ENCODE results near the gene IFITM1.
"Not testable (repeated sequence)": the region's sequence is repeated elsewhere in the genome, so short reads cannot be mapped to it uniquely, and the experiment has no call there.

IFITM1 gene

DNA sequence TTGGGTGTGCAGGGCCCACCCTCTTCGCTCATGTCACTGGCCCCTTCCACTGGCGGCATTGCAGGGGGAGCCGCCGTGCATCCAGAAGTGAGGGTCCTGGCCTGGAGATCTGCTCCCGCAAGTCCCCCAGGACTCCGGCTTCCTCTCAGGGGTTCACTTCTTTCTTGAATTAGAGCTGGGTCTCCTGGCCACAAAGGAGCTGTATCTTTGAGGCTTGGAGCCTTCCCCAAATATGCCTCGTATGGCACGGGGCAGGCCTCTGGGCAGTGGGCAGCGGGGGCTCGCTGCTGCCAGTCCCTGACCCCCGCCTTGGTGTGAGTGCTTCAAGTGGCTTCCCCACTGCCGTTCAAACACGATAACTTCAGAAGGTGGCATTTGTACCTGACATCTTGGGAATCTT, 14.2 kb downstream of the IFITM1 start:
- DNase-seq: no peak

DNA sequence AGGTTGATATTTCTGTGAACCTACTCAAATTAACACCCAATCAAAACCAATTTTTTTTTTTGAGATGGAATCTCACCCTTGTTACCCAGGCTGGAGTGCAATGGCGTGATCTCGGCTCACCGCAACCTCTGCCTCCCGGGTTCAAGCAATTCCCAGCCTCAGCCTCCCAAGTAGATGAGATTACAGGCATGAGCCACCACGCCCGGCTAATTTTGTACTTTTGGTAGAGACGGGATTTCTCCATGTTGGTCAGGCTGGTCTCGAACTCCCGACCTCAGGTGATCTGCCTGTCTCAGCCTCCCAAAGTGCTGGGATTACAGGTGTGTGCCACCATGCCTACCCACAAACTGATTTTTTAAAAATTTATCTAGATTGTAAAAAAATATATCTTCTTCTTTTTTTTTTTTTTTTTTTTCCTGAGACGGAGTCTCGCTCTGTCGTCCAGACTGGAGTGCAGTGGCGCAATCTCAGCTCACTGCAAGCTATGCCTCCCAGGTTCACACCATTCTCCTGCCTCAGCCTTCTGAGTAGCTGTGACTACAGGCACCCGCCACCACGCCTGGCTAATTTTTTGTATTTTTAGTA, 14.8 kb downstream of the IFITM1 start:
- not testable (repeated sequence) for DNase-seq

DNA sequence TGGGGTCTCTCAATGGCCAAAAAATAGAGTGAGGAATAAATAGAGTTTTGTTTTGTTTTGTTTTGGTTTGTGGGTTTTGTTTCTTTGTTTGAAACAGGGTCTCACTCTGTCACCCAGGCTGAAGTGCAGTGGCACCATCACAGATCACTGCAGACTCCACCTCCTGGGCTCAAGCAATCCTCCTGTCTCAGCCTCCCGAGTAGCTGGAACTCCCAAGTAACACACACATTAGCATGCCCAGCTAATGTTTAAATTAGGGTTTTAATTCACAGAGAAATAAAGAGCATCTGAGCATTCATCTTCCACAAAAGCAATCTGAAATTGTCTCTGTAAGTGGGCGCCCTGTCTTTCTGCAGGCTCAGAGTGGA, 16.0 kb downstream of the IFITM1 start:
- DNase-seq: no peak

DNA sequence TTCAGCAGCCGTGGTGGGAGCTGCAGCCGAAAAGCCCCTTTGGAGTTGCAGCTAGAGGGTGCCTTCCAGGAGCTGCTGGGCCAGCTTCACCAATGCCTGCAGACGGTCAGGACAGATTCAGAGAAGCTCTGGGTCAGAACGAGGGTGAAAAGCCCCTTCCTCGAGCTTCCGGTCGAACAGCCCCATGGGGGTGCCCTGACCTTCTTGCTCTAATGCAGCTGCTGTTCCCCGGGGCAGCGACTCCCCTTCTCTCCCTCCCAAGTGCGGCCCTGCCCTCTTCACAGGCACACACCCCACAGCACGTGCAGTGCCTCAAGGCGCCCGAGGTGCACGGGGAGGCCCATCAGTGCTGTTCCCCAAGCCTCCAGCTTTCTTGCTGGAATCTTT, 16.5 kb downstream of the IFITM1 start:
- DNase-seq: no peak

GRCh38 chr11:330694-331357, 17.0 kb downstream of the IFITM1 start:
- DNase-seq: no peak

DNA sequence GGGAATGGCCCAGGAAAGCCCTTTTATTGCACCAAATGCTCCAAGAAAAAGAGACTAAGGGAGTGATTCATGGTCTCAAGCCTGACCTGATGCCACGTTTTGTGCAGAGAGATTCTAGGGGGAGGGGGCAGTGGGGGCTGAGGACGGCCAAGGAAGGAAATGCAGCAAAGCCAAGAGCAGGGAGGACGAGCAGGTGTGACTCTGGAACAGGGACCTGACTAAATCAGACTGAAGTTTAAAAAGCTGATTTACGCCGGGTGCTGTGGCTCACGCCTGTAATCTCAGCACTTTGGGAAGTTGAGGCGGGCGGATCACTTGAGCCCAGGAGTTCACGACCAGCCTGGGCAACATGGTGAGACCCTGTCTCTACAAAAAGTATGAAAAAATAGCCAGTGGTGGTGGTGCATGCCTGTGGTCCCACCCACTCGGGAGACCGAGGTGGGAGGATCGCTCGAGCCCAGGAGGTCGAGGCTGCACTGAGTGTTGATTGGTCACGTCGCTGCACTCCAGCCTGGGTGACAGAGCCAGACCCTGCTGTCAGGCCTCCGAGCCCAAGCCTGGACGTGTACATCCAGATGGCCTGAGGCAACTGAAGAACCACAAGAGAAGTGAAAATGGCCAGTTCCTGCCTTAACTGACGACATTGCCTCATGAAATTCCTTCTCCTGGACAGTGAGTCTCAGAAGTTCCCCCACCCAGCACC, 17.7 kb downstream of the IFITM1 start:
- no peak for DNase-seq

DNA sequence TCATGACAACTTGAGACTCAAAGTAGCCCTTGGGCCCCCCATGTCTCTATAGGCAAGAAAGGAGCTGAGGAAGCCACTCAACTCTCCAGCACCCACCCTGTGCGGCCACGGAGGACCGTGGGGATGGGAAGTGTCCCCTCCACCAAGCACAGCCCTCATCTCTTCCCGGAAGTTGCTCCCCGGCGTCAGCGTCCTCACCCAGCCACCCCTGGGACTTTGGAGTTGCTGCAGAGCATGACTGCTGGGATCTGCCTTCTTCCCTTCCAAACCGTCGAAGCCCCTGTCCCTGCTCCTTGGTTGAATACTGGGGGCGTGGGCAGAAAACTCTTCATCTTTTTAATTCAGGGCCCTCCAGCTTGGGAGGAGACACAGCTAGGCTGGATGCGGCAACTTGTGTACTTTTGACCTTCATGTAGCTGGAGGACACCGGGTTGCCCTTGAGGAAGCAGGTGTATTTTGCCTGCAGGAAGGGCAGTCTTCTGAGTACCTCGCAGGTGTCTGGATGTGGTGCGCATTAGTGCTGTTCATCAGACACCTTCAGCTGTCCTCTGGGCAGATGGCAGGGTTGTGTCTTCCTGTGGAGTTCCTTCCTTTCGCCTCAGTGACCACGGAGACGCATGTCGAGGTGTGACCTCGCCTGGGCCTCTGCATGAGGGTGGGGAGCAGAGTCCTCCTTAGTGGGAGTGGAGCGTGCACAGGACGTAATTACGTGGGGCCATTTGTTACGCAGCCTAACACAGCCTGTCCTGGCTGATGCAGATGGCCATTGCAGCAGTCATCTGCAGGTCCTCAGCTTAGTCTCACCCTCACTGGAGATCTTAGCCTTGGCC, 19.0 kb downstream of the IFITM1 start:
- no peak for DNase-seq

DNA sequence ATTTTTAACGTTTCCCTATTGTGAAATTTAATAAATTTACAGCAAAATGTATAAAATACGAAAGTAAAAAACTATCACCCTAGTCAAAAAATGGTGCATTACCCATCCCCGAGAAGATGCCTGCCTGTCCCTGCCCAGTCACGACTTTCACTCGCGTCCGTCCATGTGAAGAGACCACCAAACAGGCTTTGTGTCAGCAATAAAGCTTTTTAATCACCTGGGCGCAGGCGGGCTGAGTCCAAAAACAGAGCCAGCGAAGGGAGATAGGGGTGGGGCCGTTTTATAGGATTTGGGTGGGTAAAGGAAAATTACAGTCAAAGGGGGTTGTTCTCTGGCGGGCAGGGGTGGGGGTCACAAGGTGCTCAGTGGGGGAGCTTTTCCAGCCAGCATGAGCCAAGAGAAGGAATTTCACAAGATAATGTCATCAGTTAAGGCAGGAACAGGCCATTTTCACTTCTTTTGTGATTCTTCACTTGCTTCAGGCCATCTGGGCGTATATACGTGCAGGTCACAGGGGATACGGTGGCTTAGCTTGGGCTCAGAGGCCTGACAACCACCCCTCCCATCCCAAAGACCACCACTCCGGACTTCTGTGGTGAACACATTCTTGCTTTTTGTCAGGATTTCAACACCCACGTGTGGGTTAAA, 19.9 kb downstream of the IFITM1 start:
- not testable (repeated sequence) for DNase-seq

GRCh38 chr11:334264-334994, 20.6 kb downstream of the IFITM1 start:
- DNase-seq: no peak

DNA sequence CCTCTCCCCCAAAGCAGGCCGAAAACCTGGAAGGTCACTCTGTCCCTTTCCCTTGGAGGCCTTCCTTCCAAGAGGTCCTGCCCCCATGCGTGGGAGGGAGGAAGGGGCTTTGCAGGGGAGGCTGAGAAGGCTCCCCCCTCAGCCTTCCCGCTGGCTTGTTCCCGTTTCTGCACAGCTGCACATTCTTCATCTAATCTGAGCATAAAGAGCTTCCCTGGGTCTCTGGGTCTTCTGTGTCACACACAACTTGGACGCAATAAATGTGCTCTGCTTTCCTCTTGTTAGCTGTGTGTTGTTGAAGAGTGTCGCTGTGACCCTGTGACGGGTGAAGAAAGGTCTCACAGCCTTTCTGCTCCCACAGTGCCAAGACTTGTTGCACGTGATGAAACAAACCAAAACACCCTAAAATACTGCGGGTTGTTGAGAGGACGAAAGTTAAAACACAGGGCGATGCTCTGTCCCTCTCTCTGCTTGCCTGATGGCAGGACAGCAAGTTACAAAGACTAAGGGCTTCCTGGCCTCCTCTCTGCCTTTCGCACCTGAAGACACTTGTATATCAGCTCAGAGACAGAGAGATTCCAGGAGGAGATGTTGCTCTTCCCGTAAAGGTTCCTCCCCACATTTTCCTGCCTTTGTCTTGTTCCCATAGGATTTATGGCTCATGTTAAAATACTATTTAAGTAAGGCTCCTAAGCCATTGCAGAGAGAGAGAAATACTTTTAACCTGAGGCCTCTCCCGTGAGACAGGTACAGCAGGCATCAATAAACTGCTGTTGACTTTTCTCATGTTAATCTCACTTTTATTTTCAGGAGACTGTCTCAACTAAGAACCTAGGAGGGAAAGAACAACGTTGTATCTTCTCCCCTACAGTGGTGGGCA, 22.2 kb downstream of the IFITM1 start:
- DNase-seq: no peak

- no peak for DNase-seq
Measured at GRCh38 chr11:336659-337198, 22.9 kb downstream of the IFITM1 start.

GRCh38 chr11:337711-338110, 23.9 kb downstream of the IFITM1 start:
- no peak for DNase-seq

- no peak for DNase-seq
Measured at GRCh38 chr11:339963-340362, 26.1 kb downstream of the IFITM1 start.

GRCh38 chr11:340539-341512, 27.0 kb downstream of the IFITM1 start:
- no peak for DNase-seq

GRCh38 chr11:342328-342727, 28.5 kb downstream of the IFITM1 start:
- no peak for DNase-seq

GRCh38 chr11:344836-345578, 31.2 kb downstream of the IFITM1 start:
- no peak for DNase-seq

DNA sequence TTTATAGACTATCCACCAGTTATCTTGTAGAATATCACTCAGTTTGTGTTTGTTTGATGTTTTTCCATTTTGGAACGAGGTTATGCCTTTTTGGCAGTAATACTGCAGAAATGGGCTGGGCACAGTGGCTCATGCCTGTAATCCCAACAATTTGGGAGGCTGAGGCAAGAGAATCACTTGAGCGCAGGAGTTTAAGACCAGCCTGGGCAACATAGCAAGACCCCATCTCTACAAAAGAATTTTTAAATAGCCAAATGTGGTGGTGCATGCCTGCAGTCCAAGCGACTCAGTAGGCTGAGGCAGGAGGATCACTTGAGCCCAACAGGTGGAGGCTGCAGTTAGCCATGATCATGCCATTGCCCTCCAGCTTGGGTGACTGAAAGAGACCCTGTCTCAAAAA, 32.7 kb downstream of the IFITM1 start:
- no peak for DNase-seq

- DNase-seq: not testable (repeated sequence)
Measured at GRCh38 chr11:349270-349954, 35.6 kb downstream of the IFITM1 start.
